IMR-90 (cell line): ENCODE data around the gene CHRM4. TPM values are rescaled to one million over a fixed set of nuclear protein-coding genes. Genes with fewer than 3 reads are reported as not detected.

Experiments
- ATAC-seq: fragments of 200-7000 bp; cut with Tn5 transposase; 2 replicates; pipeline ENCODE4 v1.9.1; 2020; ENCODE audit warnings: low read depth, mild to moderate bottlenecking, moderate library complexity
- BruUV-seq: library from RNA; stranded (reverse); fragments of 400-500 nt; replicated peaks from 2 replicates; lab custom pipeline; 2021; lab: Mats Ljungman, UMichigan
- CTCF ChIA-PET: fragments of 300-600 bp; formaldehyde crosslinking; extraction: SDS; loops from one replicate; lab custom pipeline; 2021; ENCODE audit warnings: antibody characterized with exemption; lab: Yijun Ruan, JAX
- POLR2A ChIA-PET: fragments of 300-600 bp; sonication (Branson Sonifier 250); formaldehyde crosslinking; loops from one replicate; lab custom pipeline; 2022; ENCODE audit warnings: antibody characterized with exemption; ENCODE audit not compliant: unreplicated experiment; lab: Charles Lee
- DNase-seq: peaks from one replicate; pipeline ENCODE4 v3.0.0; 2013
- H2AFZ ChIP-seq: replicated peaks from 2 replicates; pipeline ENCODE3; 2013; ENCODE audit warnings: low read length, mild to moderate bottlenecking; ENCODE audit not compliant: poor library complexity
- H2AK5ac ChIP-seq: 2 replicates; pipeline ENCODE4 v1.6.1; 2013; ENCODE audit warnings: low read depth, low read length, inconsistent platforms
- H2AK9ac ChIP-seq: replicated peaks from 2 replicates; pipeline ENCODE3; 2013; ENCODE audit warnings: mild to moderate bottlenecking, low read depth, low read length, moderate library complexity; ENCODE audit not compliant: poor library complexity
- H2BK120ac ChIP-seq: 2 replicates; pipeline ENCODE4 v1.6.1; 2013; ENCODE audit warnings: low read depth, low read length, inconsistent platforms
- H2BK15ac ChIP-seq: 3 replicates; pipeline ENCODE4 v1.6.1; 2013; ENCODE audit warnings: low read depth, low read length, inconsistent platforms
- H2BK20ac ChIP-seq: 2 replicates; pipeline ENCODE4 v1.6.1; 2013; ENCODE audit warnings: low read depth, mild to moderate bottlenecking, inconsistent platforms, low read length, moderate library complexity
- H2BK5ac ChIP-seq: 2 replicates; pipeline ENCODE4 v1.6.1; 2013; ENCODE audit warnings: mild to moderate bottlenecking, low read depth, low read length, inconsistent platforms; ENCODE audit not compliant: poor library complexity, severe bottlenecking
- H3K14ac ChIP-seq: replicated peaks from 2 replicates; pipeline ENCODE4 v1.6.1; 2013; ENCODE audit warnings: low read depth, low read length, inconsistent platforms
- H3K18ac ChIP-seq: 2 replicates; pipeline ENCODE4 v1.6.1; 2013; ENCODE audit warnings: low read depth, low read length, control low read depth
- H3K23ac ChIP-seq: 2 replicates; pipeline ENCODE4 v1.6.1; 2013; ENCODE audit warnings: low read depth, low read length, inconsistent platforms
- H3K27ac ChIP-seq: 2 replicates; pipeline ENCODE4 v1.5.1; 2013; ENCODE audit warnings: mild to moderate bottlenecking, control low read depth, low read length; ENCODE audit not compliant: insufficient read depth
- H3K27me3 ChIP-seq: 2 replicates; pipeline ENCODE4 v1.6.1; 2013; ENCODE audit warnings: low read length; ENCODE audit not compliant: control insufficient read depth, insufficient read depth
- H3K36me3 ChIP-seq: 2 replicates; pipeline ENCODE4 v1.6.1; 2013; ENCODE audit warnings: low read length, mixed read lengths; ENCODE audit not compliant: control insufficient read depth, insufficient read depth
- H3K4ac ChIP-seq: 2 replicates; pipeline ENCODE4 v1.6.1; 2013; ENCODE audit warnings: low read depth, low read length, inconsistent platforms
- H3K4me1 ChIP-seq: 2 replicates; pipeline ENCODE4 v1.6.1; 2013; ENCODE audit warnings: low read length, mixed read lengths; ENCODE audit not compliant: control insufficient read depth, insufficient read depth
- H3K4me2 ChIP-seq: 2 replicates; pipeline ENCODE4 v1.6.1; 2013; ENCODE audit warnings: low read depth, mild to moderate bottlenecking, control low read depth, low read length, moderate library complexity
- H3K4me3 ChIP-seq: 2 replicates; pipeline ENCODE4 v1.5.1; 2013; ENCODE audit warnings: low read depth, mild to moderate bottlenecking, control low read depth, low read length, moderate library complexity; ENCODE audit not compliant: insufficient read depth
- H3K56ac ChIP-seq: 2 replicates; pipeline ENCODE4 v1.6.1; 2013; ENCODE audit warnings: low read length, inconsistent platforms; ENCODE audit not compliant: insufficient read depth; ENCODE audit errors: extremely low read depth
- H3K79me1 ChIP-seq, 2 experiments: 2 replicates each; pipeline ENCODE4 v1.6.1; 2013; ENCODE audit warnings: low read length in 2 of 2, inconsistent platforms in 1 of 2, low read depth in 1 of 2
- H3K9ac ChIP-seq: 2 replicates; pipeline ENCODE4 v1.6.1; 2013; ENCODE audit warnings: low read depth, low read length, control low read depth
- H3K9me1 ChIP-seq: 2 replicates; pipeline ENCODE4 v1.6.1; 2013; ENCODE audit warnings: low read length, inconsistent platforms; ENCODE audit not compliant: insufficient read depth
- H3K9me3 ChIP-seq: 2 replicates; pipeline ENCODE4 v1.6.1; 2013; ENCODE audit warnings: low read length; ENCODE audit not compliant: control insufficient read depth, insufficient read depth
- H4K20me1 ChIP-seq: 2 replicates; pipeline ENCODE4 v1.6.1; 2013; ENCODE audit warnings: low read length, inconsistent platforms; ENCODE audit not compliant: insufficient read depth
- H4K5ac ChIP-seq: 2 replicates; pipeline ENCODE4 v1.6.1; 2013; ENCODE audit warnings: mild to moderate bottlenecking, low read depth, low read length, control low read depth
- H4K8ac ChIP-seq, 2 experiments: 2 replicates each; pipeline ENCODE4 v1.6.1; 2013; ENCODE audit warnings: low read depth in 2 of 2, low read length in 2 of 2, control low read depth in 1 of 2, inconsistent platforms in 1 of 2
- H4K91ac ChIP-seq: 2 replicates; pipeline ENCODE4 v1.6.1; 2013; ENCODE audit warnings: low read depth, low read length, inconsistent platforms; ENCODE audit not compliant: insufficient read depth
- CEBPB ChIP-seq: IDR thresholded peaks from 2 replicates; pipeline ENCODE4 v1.6.1; 2012; ENCODE audit warnings: low read depth, low read length, improper control_type of control experiment
- CTCF ChIP-seq: conservative IDR thresholded peaks from 2 replicates; pipeline ENCODE4 v1.5.1; 2012; ENCODE audit warnings: mild to moderate bottlenecking, low read depth, low read length, improper control_type of control experiment
- WGBS, 2 experiments: methylation state at CpG; one replicate each; pipeline versions ENCODE4 v1.1.5 to v1.1.7; 2013; ENCODE audit warnings: missing lambda C conversion rate in 2 of 2; ENCODE audit not compliant: insufficient read length in 1 of 2; ENCODE audit errors: extremely low coverage in 2 of 2; 5-methylcytosine and 5-hydroxymethylcytosine counted together
- dilution Hi-C: fragments of 300-500 bp; cut with HindIII; formaldehyde crosslinking; loops from one replicate; pipeline ENCODE4 v1.14.3; 2018; ENCODE audit warnings: low sequenced_read_pairs; ENCODE audit not compliant: unreplicated experiment
- in situ Hi-C: fragments of 300-500 bp; cut with MboI; formaldehyde crosslinking; loops from 3 replicates; pipeline ENCODE4 v1.14.3; 2019; ENCODE audit warnings: low sequenced_read_pairs, inconsistent platforms, mixed read lengths
- intact Hi-C: fragments of 100-400 bp; cut with micrococcal nuclease; formaldehyde crosslinking; loops from 2 replicates; pipeline ENCODE4 v1.10.0; 2022
- polyA plus RNA-seq, 3 experiments: library from polyadenylated mRNA; depleted of rRNA; stranded (reverse); fragments of >200 nt; gene quantifications; 2 replicates each; pipeline ENCODE4 v1.2.3, GENCODE V29; 2012; ENCODE audit warnings: low replicate concordance in 1 of 3
- total RNA-seq: library from RNA; depleted of rRNA; stranded (reverse); fragments of >200 nt; gene quantifications from 2 replicates; pipeline ENCODE4 v1.2.3, GENCODE V29; 2012

CHRM4 gene
- total and polyA plus RNA-seq, 2 of the 4 experiments (the other 2 are of a cell fraction): 0.09 to 0.18 TPM

- POLR2A ChIA-PET: no interaction called here
- H3K4me2 ChIP-seq: no peak overlapping the region
Measured at GRCh38 chr11:46385169-46386004, 6.2 kb downstream of the CHRM4 start.

More at GRCh38 chr11:46385169-46386004, 6.2 kb downstream of the CHRM4 start:
- no peak overlapping the region for H2AK5ac ChIP-seq
- TF ChIP-seq CTCF: no peak
- no peak for TF ChIP-seq CEBPB
- no peak for ATAC-seq
- H2BK120ac ChIP-seq: no peak overlapping the region
- no TSS peak for BruUV-seq
- H3K23ac ChIP-seq: no peak overlapping the region
- peaks cover 0 to 11% of the 10 kb centered on the region in 2 experiments; a peak in 2 of 4 replicates for H3K79me1 ChIP-seq
- no peak overlapping the region for H2BK5ac ChIP-seq
- intact Hi-C loops: loop anchor here (10.0 kb wide), 1 partner anchor 299 kb away; no protein-coding TSS in a partner anchor
- H3K18ac ChIP-seq: no peak overlapping the region
- no peak for DNase-seq
- peaks cover 15% of the 10 kb centered on the region for H3K4me1 ChIP-seq
- H4K8ac ChIP-seq: no peak overlapping the region
- no peak overlapping the region for H4K5ac ChIP-seq
- no peak overlapping the region for H3K14ac ChIP-seq
- no peak overlapping the region for H2BK20ac ChIP-seq
- H3K9me1 ChIP-seq: 0 out of 2 replicates have a peak, but pooled peaks cover 5% of the 10 kb centered on the region
- H3K9ac ChIP-seq: no peak overlapping the region
- in situ Hi-C loops: no loop called here
- CTCF ChIA-PET: no interaction called here
- dilution Hi-C loops: no loop called here
- no peak overlapping the region for H4K91ac ChIP-seq
- no peaks in the 10 kb centered on the region for H3K9me3 ChIP-seq
- no peak overlapping the region for H2BK15ac ChIP-seq
- H4K20me1 ChIP-seq: peaks cover 10% of the 10 kb centered on the region
- no peak overlapping the region for H3K4ac ChIP-seq
- no peak overlapping the region for H3K56ac ChIP-seq
- H2AK9ac ChIP-seq: no peak overlapping the region
- no peak overlapping the region for H3K4me3 ChIP-seq
- no peak overlapping the region for H3K27ac ChIP-seq
- H2AFZ ChIP-seq: no peak overlapping the region
- WGBS, 2 experiments: 95% methylated on average over 36 of the region's 47 CpGs; no CpG with 5 or more reads in 1 of the 2 experiments
- H3K27me3 ChIP-seq: peaks cover 26% of the 10 kb centered on the region
- H3K36me3 ChIP-seq: no peaks in the 10 kb centered on the region
